HEK293 (cell line): ENCODE data around the gene VAT1L.

ENCODE experiments used
- RBAK ChIP-seq: fragments of 450-650 bp; formaldehyde crosslinking; IDR thresholded peaks from 2 replicates; pipeline ENCODE4 v1.5.1; 2016; ENCODE audit warnings: missing biosample characterization, missing genetic modification characterization
- WT1 ChIP-seq: fragments of 450-650 bp; formaldehyde crosslinking; IDR thresholded peaks from 2 replicates; pipeline ENCODE4 v1.5.1; 2016; ENCODE audit warnings: missing biosample characterization, missing genetic modification characterization
- ZFP69B ChIP-seq: fragments of 450-650 bp; formaldehyde crosslinking; IDR thresholded peaks from 2 replicates; pipeline ENCODE4 v1.5.1; 2016; ENCODE audit warnings: missing biosample characterization, missing genetic modification characterization
- ZNF138 ChIP-seq: fragments of 450-650 bp; formaldehyde crosslinking; IDR thresholded peaks from 2 replicates; pipeline ENCODE4 v1.5.1; 2016; ENCODE audit warnings: missing biosample characterization, missing genetic modification characterization, borderline replicate concordance
- ZNF274 ChIP-seq, 2 experiments: fragments of 200-500 bp in 1 of 2; fragments of 450-650 bp in 1 of 2; sonication (Bioruptor generic) in 1 of 2; formaldehyde crosslinking in 1 of 2; IDR thresholded peaks; 2 replicates each; pipeline versions ENCODE4 v1.5.1 to v1.6.1; 2014 to 2016; ENCODE audit warnings: borderline replicate concordance in 1 of 2, inconsistent platforms in 1 of 2, low read length in 1 of 2, missing biosample characterization in 1 of 2, missing genetic modification characterization in 1 of 2
- ZNF324 ChIP-seq: fragments of 450-650 bp; formaldehyde crosslinking; IDR thresholded peaks from 2 replicates; pipeline ENCODE4 v1.5.1; 2016; ENCODE audit warnings: missing biosample characterization, missing genetic modification characterization
- ZNF426 ChIP-seq: fragments of 450-650 bp; formaldehyde crosslinking; IDR thresholded peaks from 2 replicates; pipeline ENCODE4 v1.5.1; 2017; ENCODE audit warnings: missing biosample characterization, missing genetic modification characterization, mild to moderate bottlenecking, inconsistent platforms, moderate library complexity
- ZNF747 ChIP-seq: fragments of 450-650 bp; formaldehyde crosslinking; IDR thresholded peaks from 2 replicates; pipeline ENCODE4 v1.5.1; 2016; ENCODE audit warnings: missing biosample characterization, missing genetic modification characterization
- TF ChIP-seq, protein P1 (sequence below): fragments of 450-650 bp; formaldehyde crosslinking; IDR thresholded peaks from 2 replicates; pipeline ENCODE4 v1.5.1; 2016; ENCODE audit warnings: missing biosample characterization, missing genetic modification characterization, low read depth
- TF ChIP-seq, protein P2 (sequence below): fragments of 450-650 bp; formaldehyde crosslinking; IDR thresholded peaks from 2 replicates; pipeline ENCODE4 v1.5.1; 2016; ENCODE audit warnings: missing biosample characterization, missing genetic modification characterization
- TF ChIP-seq, protein P3 (sequence below): fragments of 450-650 bp; formaldehyde crosslinking; IDR thresholded peaks from 2 replicates; pipeline ENCODE4 v1.5.1; 2017; ENCODE audit warnings: missing biosample characterization, missing genetic modification characterization
- TF ChIP-seq, protein P4 (sequence below): fragments of 450-650 bp; formaldehyde crosslinking; IDR thresholded peaks from 2 replicates; pipeline ENCODE4 v1.5.1; 2016; ENCODE audit warnings: missing biosample characterization, missing genetic modification characterization, borderline replicate concordance
- TF ChIP-seq, protein P5 (sequence below): fragments of 450-650 bp; formaldehyde crosslinking; IDR thresholded peaks from 2 replicates; pipeline ENCODE4 v1.5.1; 2017; ENCODE audit warnings: missing biosample characterization, mild to moderate bottlenecking, missing genetic modification characterization, moderate library complexity
- TF ChIP-seq, protein P6 (sequence below): fragments of 450-650 bp; formaldehyde crosslinking; IDR thresholded peaks from 2 replicates; pipeline ENCODE4 v1.5.1; 2016; ENCODE audit warnings: missing biosample characterization, missing genetic modification characterization

DNA sequence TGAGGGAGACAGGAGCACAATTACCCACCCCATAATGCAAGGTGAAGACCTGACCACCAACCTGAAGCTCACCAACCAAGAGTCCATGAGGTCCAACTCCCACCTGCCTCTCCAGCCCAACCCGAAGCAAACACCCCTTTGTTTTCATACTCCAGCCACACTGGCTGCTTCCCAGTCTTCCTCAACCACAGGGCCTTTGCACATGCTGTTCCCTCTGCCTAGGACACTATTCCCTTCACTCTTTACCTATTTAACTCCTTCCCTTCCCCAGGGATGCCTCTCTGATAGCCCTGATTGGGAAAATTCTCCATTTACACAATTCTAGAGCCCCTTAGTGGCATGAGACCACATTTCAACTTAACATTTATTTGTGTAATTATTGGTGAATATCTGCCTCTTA, 86.0 kb downstream of the VAT1L start:
- TF ChIP-seq, protein P1, sequence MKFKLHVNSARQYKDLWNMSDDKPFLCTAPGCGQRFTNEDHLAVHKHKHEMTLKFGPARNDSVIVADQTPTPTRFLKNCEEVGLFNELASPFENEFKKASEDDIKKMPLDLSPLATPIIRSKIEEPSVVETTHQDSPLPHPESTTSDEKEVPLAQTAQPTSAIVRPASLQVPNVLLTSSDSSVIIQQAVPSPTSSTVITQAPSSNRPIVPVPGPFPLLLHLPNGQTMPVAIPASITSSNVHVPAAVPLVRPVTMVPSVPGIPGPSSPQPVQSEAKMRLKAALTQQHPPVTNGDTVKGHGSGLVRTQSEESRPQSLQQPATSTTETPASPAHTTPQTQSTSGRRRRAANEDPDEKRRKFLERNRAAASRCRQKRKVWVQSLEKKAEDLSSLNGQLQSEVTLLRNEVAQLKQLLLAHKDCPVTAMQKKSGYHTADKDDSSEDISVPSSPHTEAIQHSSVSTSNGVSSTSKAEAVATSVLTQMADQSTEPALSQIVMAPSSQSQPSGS (tag by site-specific recombination), result no peak
- TF ChIP-seq, protein P2, sequence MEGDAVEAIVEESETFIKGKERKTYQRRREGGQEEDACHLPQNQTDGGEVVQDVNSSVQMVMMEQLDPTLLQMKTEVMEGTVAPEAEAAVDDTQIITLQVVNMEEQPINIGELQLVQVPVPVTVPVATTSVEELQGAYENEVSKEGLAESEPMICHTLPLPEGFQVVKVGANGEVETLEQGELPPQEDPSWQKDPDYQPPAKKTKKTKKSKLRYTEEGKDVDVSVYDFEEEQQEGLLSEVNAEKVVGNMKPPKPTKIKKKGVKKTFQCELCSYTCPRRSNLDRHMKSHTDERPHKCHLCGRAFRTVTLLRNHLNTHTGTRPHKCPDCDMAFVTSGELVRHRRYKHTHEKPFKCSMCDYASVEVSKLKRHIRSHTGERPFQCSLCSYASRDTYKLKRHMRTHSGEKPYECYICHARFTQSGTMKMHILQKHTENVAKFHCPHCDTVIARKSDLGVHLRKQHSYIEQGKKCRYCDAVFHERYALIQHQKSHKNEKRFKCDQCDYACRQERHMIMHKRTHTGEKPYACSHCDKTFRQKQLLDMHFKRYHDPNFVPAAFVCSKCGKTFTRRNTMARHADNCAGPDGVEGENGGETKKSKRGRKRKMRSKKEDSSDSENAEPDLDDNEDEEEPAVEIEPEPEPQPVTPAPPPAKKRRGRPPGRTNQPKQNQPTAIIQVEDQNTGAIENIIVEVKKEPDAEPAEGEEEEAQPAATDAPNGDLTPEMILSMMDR (tag by site-specific recombination), result no peak
- TF ChIP-seq, protein P3, sequence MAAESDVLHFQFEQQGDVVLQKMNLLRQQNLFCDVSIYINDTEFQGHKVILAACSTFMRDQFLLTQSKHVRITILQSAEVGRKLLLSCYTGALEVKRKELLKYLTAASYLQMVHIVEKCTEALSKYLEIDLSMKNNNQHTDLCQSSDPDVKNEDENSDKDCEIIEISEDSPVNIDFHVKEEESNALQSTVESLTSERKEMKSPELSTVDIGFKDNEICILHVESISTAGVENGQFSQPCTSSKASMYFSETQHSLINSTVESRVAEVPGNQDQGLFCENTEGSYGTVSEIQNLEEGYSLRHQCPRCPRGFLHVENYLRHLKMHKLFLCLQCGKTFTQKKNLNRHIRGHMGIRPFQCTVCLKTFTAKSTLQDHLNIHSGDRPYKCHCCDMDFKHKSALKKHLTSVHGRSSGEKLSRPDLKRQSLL (tag by site-specific recombination), result no peak
- no peak for TF ChIP-seq ZNF138 (tag by site-specific recombination)
- TF ChIP-seq ZFP69B, result no peak
- no peak for TF ChIP-seq RBAK (tag by site-specific recombination)
- TF ChIP-seq ZNF426, result no peak
- no peak for TF ChIP-seq ZNF324 (tag by site-specific recombination)
- no peak for TF ChIP-seq ZNF274 (IDR thresholded peaks at IDR 0.05; ENCODE audit: low read length)
- no peak for TF ChIP-seq ZNF274 (tag by site-specific recombination; IDR thresholded peaks at IDR 0.05; ENCODE audit: borderline replicate concordance)
- TF ChIP-seq, protein P4, sequence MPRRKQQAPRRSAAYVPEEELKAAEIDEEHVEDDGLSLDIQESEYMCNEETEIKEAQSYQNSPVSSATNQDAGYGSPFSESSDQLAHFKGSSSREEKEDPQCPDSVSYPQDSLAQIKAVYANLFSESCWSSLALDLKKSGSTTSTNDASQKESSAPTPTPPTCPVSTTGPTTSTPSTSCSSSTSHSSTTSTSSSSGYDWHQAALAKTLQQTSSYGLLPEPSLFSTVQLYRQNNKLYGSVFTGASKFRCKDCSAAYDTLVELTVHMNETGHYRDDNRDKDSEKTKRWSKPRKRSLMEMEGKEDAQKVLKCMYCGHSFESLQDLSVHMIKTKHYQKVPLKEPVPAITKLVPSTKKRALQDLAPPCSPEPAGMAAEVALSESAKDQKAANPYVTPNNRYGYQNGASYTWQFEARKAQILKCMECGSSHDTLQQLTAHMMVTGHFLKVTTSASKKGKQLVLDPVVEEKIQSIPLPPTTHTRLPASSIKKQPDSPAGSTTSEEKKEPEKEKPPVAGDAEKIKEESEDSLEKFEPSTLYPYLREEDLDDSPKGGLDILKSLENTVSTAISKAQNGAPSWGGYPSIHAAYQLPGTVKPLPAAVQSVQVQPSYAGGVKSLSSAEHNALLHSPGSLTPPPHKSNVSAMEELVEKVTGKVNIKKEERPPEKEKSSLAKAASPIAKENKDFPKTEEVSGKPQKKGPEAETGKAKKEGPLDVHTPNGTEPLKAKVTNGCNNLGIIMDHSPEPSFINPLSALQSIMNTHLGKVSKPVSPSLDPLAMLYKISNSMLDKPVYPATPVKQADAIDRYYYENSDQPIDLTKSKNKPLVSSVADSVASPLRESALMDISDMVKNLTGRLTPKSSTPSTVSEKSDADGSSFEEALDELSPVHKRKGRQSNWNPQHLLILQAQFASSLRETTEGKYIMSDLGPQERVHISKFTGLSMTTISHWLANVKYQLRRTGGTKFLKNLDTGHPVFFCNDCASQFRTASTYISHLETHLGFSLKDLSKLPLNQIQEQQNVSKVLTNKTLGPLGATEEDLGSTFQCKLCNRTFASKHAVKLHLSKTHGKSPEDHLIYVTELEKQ (tag by site-specific recombination), result no peak
- TF ChIP-seq ZNF747 (tag by site-specific recombination), result no peak
- TF ChIP-seq, protein P5, sequence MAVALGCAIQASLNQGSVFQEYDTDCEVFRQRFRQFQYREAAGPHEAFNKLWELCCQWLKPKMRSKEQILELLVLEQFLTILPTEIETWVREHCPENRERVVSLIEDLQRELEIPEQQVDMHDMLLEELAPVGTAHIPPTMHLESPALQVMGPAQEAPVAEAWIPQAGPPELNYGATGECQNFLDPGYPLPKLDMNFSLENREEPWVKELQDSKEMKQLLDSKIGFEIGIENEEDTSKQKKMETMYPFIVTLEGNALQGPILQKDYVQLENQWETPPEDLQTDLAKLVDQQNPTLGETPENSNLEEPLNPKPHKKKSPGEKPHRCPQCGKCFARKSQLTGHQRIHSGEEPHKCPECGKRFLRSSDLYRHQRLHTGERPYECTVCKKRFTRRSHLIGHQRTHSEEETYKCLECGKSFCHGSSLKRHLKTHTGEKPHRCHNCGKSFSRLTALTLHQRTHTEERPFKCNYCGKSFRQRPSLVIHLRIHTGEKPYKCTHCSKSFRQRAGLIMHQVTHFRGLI (tag by site-specific recombination), result no peak
- no peak for TF ChIP-seq WT1
- TF ChIP-seq, protein P6, sequence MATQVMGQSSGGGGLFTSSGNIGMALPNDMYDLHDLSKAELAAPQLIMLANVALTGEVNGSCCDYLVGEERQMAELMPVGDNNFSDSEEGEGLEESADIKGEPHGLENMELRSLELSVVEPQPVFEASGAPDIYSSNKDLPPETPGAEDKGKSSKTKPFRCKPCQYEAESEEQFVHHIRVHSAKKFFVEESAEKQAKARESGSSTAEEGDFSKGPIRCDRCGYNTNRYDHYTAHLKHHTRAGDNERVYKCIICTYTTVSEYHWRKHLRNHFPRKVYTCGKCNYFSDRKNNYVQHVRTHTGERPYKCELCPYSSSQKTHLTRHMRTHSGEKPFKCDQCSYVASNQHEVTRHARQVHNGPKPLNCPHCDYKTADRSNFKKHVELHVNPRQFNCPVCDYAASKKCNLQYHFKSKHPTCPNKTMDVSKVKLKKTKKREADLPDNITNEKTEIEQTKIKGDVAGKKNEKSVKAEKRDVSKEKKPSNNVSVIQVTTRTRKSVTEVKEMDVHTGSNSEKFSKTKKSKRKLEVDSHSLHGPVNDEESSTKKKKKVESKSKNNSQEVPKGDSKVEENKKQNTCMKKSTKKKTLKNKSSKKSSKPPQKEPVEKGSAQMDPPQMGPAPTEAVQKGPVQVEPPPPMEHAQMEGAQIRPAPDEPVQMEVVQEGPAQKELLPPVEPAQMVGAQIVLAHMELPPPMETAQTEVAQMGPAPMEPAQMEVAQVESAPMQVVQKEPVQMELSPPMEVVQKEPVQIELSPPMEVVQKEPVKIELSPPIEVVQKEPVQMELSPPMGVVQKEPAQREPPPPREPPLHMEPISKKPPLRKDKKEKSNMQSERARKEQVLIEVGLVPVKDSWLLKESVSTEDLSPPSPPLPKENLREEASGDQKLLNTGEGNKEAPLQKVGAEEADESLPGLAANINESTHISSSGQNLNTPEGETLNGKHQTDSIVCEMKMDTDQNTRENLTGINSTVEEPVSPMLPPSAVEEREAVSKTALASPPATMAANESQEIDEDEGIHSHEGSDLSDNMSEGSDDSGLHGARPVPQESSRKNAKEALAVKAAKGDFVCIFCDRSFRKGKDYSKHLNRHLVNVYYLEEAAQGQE (tag by site-specific recombination), result no peak
